ENCODE measurements around the gene CDC14A.

DNA sequence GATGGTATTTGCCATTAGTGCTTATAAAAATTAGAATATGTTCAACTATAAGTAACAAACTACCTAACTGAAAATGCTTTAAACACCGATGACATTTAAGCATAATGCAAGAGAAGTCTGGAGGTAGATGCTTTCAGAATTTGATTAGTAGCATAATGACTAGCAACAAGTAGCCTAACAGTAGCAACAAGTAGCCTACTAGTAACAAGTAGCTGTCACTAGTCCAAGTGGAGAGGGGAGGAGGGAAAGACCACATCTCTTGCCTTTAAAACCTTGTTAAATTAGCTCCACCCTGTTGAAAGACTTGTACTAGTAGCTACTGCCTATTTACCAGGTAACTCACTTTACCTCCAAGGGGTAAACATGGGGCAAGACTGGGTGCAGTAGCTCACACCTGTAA lies 193.5 kb downstream of the CDC14A start:
- TF ChIP-seq, protein P1, sequence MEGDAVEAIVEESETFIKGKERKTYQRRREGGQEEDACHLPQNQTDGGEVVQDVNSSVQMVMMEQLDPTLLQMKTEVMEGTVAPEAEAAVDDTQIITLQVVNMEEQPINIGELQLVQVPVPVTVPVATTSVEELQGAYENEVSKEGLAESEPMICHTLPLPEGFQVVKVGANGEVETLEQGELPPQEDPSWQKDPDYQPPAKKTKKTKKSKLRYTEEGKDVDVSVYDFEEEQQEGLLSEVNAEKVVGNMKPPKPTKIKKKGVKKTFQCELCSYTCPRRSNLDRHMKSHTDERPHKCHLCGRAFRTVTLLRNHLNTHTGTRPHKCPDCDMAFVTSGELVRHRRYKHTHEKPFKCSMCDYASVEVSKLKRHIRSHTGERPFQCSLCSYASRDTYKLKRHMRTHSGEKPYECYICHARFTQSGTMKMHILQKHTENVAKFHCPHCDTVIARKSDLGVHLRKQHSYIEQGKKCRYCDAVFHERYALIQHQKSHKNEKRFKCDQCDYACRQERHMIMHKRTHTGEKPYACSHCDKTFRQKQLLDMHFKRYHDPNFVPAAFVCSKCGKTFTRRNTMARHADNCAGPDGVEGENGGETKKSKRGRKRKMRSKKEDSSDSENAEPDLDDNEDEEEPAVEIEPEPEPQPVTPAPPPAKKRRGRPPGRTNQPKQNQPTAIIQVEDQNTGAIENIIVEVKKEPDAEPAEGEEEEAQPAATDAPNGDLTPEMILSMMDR (IDR thresholded peaks at IDR 0.05), result no peak
- TF ChIP-seq POLR2A (IDR thresholded peaks at IDR 0.05), result no peak

Measured in body of pancreas (tissue), 4 donors.